Breast epithelium (tissue), 4 donors: ENCODE results near the gene LNX1. TPM values are rescaled to one million over a fixed set of nuclear protein-coding genes. Genes with fewer than 3 reads are reported as not detected.
A peak's percentile ranks its signal among the peaks of the same experiment; 100 is the strongest.

Source experiments
- DNase-seq, 2 donors: peaks; one replicate each; pipeline ENCODE4 v3.0.0-alpha.2; 2019; ENCODE audit warnings: low spot score in 2 of 2
- H3K27ac ChIP-seq, 2 donors: fragments of 200-600 bp; sonication (generic) in 1 of 2; one replicate each; pipeline ENCODE4 v1.5.1; 2016 to 2019; ENCODE audit warnings: mild to moderate bottlenecking in 1 of 2
- H3K27me3 ChIP-seq, 2 donors: fragments of 200-600 bp; sonication (generic) in 1 of 2; one replicate each; pipeline versions ENCODE4 v1.5.1 to v1.6.0; 2017 to 2019; ENCODE audit warnings: control low read depth in 1 of 2, mild to moderate bottlenecking in 1 of 2
- H3K36me3 ChIP-seq: fragments of 200-600 bp; one replicate; pipeline ENCODE4 v1.5.1; 2019
- H3K4me1 ChIP-seq, 2 donors: fragments of 200-600 bp; sonication (generic); one replicate each; pipeline ENCODE4 v1.5.1; 2016 to 2019; ENCODE audit warnings: control low read depth in 1 of 2
- H3K4me3 ChIP-seq, 3 donors: fragments of 200-600 bp; sonication (generic); 1 replicate in 2 of 3; 2 replicates in 1 of 3; pipeline ENCODE4 v1.5.1; 2016 to 2019; ENCODE audit warnings: mild to moderate bottlenecking in 3 of 3, moderate library complexity in 2 of 3
- H3K9me3 ChIP-seq, 2 donors: fragments of 200-600 bp; sonication (generic) in 1 of 2; one replicate each; pipeline ENCODE4 v1.5.1; 2016 to 2019; ENCODE audit warnings: control low read depth in 1 of 2
- POLR2A ChIP-seq: fragments of 450-650 bp; IDR thresholded peaks from one replicate; pipeline ENCODE4 v1.6.1; 2016; ENCODE audit warnings: antibody characterized with exemption, mild to moderate bottlenecking, moderate library complexity
- POLR2AphosphoS5 ChIP-seq, 3 donors: sonication (generic); formaldehyde crosslinking; IDR thresholded peaks; one replicate each; pipeline ENCODE4 v1.6.1; 2017; ENCODE audit warnings: antibody characterized with exemption in 3 of 3
- intact Hi-C: fragments of 100-400 bp; cut with DNase I; formaldehyde crosslinking; loops from one replicate; pipeline ENCODE4 v1.15.1; 2023; ENCODE audit warnings: low total_unique reads
- total RNA-seq, 3 donors: library from RNA; depleted of rRNA; stranded (reverse); fragments of >200 nt; gene quantifications; one replicate each; pipeline ENCODE4 v1.1.0, GENCODE V29; 2016
- TF ChIP-seq, protein P1 (sequence below), 3 donors: fragments of 450-650 bp; IDR thresholded peaks; one replicate each; pipeline ENCODE4 v1.5.1; 2016 to 2017; ENCODE audit warnings: antibody characterized with exemption in 3 of 3, mild to moderate bottlenecking in 3 of 3, moderate library complexity in 3 of 3

The LNX1 gene
- total RNA-seq, 3 donors from 2014 or later, result 19.7 to 22.6 (median 22.5) TPM

DNA sequence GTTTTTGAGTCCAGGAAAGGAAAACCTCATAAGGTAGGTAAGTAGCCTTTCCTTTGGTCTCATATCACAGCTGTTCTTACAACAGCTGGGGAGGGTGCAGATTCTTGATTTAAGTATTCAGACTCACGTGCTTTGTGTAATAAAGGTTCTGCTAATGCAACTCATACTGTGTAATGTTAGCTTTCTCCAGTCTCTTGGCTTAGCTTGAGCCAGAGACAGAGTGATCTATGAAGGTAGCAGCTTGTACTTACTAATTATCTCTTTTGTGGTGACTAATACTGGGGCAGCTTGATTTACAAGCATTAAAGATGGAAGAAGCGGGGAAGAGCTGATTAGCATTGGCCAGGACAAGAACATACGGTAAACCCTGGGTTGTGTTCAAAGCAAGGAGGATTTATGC, 80.3 kb downstream of the LNX1 start:
- no peak overlapping the region for H3K27ac ChIP-seq
- TF ChIP-seq, protein P1, sequence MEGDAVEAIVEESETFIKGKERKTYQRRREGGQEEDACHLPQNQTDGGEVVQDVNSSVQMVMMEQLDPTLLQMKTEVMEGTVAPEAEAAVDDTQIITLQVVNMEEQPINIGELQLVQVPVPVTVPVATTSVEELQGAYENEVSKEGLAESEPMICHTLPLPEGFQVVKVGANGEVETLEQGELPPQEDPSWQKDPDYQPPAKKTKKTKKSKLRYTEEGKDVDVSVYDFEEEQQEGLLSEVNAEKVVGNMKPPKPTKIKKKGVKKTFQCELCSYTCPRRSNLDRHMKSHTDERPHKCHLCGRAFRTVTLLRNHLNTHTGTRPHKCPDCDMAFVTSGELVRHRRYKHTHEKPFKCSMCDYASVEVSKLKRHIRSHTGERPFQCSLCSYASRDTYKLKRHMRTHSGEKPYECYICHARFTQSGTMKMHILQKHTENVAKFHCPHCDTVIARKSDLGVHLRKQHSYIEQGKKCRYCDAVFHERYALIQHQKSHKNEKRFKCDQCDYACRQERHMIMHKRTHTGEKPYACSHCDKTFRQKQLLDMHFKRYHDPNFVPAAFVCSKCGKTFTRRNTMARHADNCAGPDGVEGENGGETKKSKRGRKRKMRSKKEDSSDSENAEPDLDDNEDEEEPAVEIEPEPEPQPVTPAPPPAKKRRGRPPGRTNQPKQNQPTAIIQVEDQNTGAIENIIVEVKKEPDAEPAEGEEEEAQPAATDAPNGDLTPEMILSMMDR (IDR thresholded peaks at IDR 0.05), result no peak
- TF ChIP-seq POLR2AphosphoS5 (IDR thresholded peaks at IDR 0.05) (no peak), POLR2A (no peak)

DNA sequence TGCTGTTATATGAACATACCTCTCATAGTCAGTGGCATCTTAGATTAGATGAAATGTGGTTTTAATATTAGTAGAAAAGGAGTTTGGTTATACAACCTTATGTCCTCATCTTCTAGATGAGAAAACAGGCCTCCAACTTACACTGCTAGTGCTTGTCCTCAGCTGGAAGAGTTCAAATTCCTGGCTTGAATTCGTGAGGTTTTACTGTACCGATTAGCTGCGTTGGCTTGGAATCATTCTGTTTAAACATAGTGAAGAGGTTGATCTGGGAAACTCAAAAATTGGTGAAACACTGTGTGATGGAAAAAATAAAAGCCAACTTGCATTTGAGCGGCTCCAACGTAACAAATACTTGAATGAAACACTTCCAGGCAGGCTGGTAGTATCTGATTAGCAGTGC, 81.0 kb downstream of the LNX1 start:
- DNase-seq, result no peak
- Histone ChIP-seq H3K27ac (no peak overlapping the region), H3K4me1 (no peaks in the 10 kb centered on the region), H3K4me3 (no peak overlapping the region), H3K27me3 (no peaks in the 10 kb centered on the region), H3K36me3 (no peaks in the 10 kb centered on the region), H3K9me3 (no peaks in the 10 kb centered on the region)
- intact Hi-C loops, result no loop called here
- TF ChIP-seq POLR2A, result no peak
- TF ChIP-seq, protein P1 (IDR thresholded peaks at IDR 0.05), result no peak
- TF ChIP-seq POLR2AphosphoS5 (IDR thresholded peaks at IDR 0.05), result no peak

More for the DNA sequence above, 80.3 kb downstream of the LNX1 start:
- Histone ChIP-seq H3K36me3 (no peaks in the 10 kb centered on the region), H3K4me3 (no peak overlapping the region), H3K27me3 (no peaks in the 10 kb centered on the region), H3K4me1 (no peaks in the 10 kb centered on the region), H3K9me3 (no peaks in the 10 kb centered on the region)
- DNase-seq, result no peak
- intact Hi-C loops, result no loop called here

DNA sequence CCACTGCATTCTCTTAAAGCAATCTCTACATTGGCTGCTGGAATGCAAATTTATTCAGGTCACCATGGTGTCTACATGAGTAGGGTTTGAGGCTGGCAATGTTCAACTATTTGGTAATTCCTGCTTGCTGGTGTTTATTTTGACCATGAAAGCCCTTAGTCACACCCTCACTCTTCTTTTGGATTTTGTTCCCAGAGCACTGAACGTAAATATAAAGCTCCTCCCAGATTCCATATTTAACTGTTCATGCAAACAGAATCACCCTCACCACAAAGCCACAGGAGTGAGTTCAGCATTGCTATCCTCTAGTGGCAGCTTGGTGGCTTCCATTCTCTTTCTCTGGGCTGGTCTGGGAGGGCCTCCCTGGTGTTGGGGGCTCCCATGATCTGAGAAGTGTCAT, 82.8 kb downstream of the LNX1 start:
- Histone ChIP-seq H3K27ac (peak overlapping the region in 1 of 2 donors; percentile 78), H3K4me3 (no peak overlapping the region), H3K4me1 (no peaks in the 10 kb centered on the region), H3K27me3 (no peaks in the 10 kb centered on the region), H3K9me3 (no peaks in the 10 kb centered on the region), H3K36me3 (no peaks in the 10 kb centered on the region)
- no peak for DNase-seq
- intact Hi-C loops, result no loop called here
- TF ChIP-seq POLR2A, result no peak
- no peak for TF ChIP-seq POLR2AphosphoS5 (IDR thresholded peaks at IDR 0.05)
- TF ChIP-seq, protein P1 (IDR thresholded peaks at IDR 0.05), result no peak

DNA sequence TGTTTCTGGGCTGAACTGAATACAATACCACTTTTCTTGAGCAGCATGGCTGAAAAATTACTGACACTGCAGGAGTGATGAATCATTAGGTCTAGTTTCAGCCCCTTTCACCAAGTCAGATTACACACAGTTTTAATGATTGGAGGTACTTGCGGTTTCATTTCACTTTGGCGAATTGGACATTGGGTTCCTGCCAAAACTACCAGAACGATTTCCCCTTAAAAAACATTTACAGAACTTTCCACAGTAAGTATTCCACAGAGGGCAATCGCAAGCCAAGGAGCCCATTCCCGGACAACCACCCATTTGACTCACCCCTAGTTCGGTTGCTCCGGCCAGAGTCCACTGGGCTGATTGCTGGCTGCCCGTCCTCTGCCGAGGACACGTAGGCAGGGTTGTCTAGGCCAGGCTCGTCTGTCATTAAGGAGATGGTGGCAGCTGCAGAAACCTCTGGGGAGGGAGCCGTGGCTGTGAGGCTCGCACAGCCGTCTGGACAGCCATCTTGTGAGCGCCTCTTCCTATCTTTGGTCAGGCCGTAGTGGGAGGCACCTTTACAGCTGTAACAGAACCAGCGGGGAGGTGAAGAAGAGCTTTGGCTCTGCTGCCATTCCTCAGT, 83.5 kb downstream of the LNX1 start:
- Histone ChIP-seq H3K4me1 (no peaks in the 10 kb centered on the region), H3K9me3 (no peaks in the 10 kb centered on the region), H3K36me3 (no peaks in the 10 kb centered on the region), H3K4me3 (peak overlapping the region in 2 of 3 donors; percentile 9 to 42), H3K27ac (peak overlapping the region in 1 of 2 donors; percentile 78), H3K27me3 (no peaks in the 10 kb centered on the region)
- intact Hi-C loops, result no loop called here
- no peak for DNase-seq
- TF ChIP-seq POLR2AphosphoS5 (IDR thresholded peaks at IDR 0.05) (peak in 1 of 3 donors; percentile 49), POLR2A (no peak)

DNA sequence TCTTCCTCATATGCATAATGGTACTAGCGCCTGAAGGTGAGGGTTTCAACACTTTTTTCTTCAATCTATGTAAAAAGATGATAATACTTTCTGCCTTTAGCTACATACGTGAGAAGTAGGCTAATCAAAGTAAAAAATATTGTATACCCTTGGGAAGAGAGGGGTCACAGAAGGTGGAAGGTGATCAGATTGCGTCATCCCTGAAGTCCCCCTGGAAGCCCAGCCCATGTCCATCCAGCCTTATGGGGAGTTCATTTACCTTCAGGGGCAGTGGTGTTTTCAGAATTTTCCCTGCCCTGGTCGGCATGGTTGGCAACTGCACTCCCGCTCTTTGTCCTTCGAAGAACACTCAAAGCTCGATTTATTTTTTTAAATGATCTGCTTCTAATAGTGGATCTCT, 84.2 kb downstream of the LNX1 start:
- Histone ChIP-seq H3K27me3 (no peaks in the 10 kb centered on the region), H3K36me3 (no peaks in the 10 kb centered on the region), H3K27ac (peak overlapping the region in 1 of 2 donors; percentile 78), H3K4me3 (no peak overlapping the region), H3K9me3 (no peaks in the 10 kb centered on the region), H3K4me1 (no peaks in the 10 kb centered on the region)
- intact Hi-C loops, result no loop called here
- DNase-seq, result no peak
- TF ChIP-seq, protein P1 (IDR thresholded peaks at IDR 0.05), result no peak
- no peak for TF ChIP-seq POLR2A
- no peak for TF ChIP-seq POLR2AphosphoS5 (IDR thresholded peaks at IDR 0.05)
